Measurements from ENCODE around the gene PRRT4.
A peak's percentile ranks its signal among the peaks of the same experiment; 100 is the strongest.

The PRRT4 gene

GRCh38 chr7:128407233-128407589 lies 45.7 kb upstream of the PRRT4 start (continued):
- TF ChIP-seq OSR1 (CRISPR knock-in tag; IDR thresholded peaks at IDR 0.05): no peak
- no peak for TF ChIP-seq PPARA (CRISPR knock-in tag; IDR thresholded peaks at IDR 0.05; ENCODE audit: borderline replicate concordance)
- no peak for TF ChIP-seq CSDC2 (CRISPR knock-in tag; IDR thresholded peaks at IDR 0.05)

DNA sequence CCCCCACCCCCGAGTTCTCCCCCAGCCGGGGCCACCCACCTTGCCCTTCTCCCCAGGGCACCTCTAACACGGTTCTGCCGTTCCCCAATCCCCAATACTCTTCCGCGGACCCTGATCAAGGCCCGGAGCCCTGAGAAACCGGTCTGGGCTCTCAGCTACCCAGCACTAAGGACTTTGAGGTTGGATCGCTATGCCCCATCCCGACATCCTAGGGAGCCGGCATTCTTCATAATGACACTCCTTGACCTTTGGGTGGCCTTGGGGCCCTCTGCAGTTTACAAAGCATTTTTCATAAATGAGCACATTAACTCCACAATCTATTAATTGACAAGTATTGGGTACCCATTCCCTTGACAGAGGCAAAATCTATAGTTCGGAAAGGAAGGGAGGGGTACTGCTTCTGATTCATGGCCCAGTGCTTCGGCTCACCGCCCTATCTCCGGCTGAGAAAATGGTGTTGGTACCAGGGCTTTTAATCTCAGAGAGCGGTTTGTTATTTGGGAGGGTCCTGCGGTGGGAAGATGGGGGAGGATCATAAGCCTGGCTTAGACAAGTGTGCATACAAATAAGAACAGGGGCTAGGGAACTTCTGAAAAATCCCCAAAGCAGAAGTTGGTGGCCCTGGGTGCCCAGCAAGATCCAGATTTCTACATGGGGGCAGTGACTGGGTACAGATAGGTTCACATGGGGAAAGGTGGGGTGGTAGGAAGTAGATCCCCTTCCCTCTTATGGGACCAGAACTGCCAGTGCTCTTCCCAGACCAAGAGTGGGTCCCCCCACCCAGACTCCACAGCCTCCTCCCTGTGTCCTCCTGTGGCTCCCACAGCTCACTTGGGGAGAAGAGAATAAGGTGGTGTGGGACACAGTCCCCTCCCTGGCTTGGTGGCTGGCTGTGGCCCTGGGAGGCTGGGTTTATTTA lies 45.1 kb upstream of the PRRT4 start:
- TF ChIP-seq SNAI2 (CRISPR knock-in tag; IDR thresholded peaks at IDR 0.05) (no peak), RARB (CRISPR knock-in tag; IDR thresholded peaks at IDR 0.05) (no peak), ZC3H10 (CRISPR knock-in tag; IDR thresholded peaks at IDR 0.05) (no peak), GLIS3 (CRISPR knock-in tag; IDR thresholded peaks at IDR 0.05) (no peak), OSR1 (CRISPR knock-in tag; IDR thresholded peaks at IDR 0.05) (no peak), ZNF8 (CRISPR knock-in tag; IDR thresholded peaks at IDR 0.05) (no peak), TSHZ2 (CRISPR knock-in tag; IDR thresholded peaks at IDR 0.05) (no peak), ZFP3 (CRISPR knock-in tag; IDR thresholded peaks at IDR 0.05) (no peak), ZNF70 (CRISPR knock-in tag; IDR thresholded peaks at IDR 0.05) (no peak), ZFP30 (CRISPR knock-in tag; IDR thresholded peaks at IDR 0.05) (no peak), ESRRG (CRISPR knock-in tag; IDR thresholded peaks at IDR 0.05) (no peak), ZNF565 (CRISPR knock-in tag; conservative IDR thresholded peaks at IDR 0.05; ENCODE audit: low read depth) (no peak), CSDC2 (CRISPR knock-in tag; IDR thresholded peaks at IDR 0.05) (no peak), BACH2 (CRISPR knock-in tag; IDR thresholded peaks at IDR 0.05; ENCODE audit: borderline replicate concordance) (no peak), ISL1 (CRISPR knock-in tag; IDR thresholded peaks at IDR 0.05) (no peak), TOX (CRISPR knock-in tag; IDR thresholded peaks at IDR 0.05; ENCODE audit: borderline replicate concordance) (no peak)
- TF ChIP-seq, protein P1, sequence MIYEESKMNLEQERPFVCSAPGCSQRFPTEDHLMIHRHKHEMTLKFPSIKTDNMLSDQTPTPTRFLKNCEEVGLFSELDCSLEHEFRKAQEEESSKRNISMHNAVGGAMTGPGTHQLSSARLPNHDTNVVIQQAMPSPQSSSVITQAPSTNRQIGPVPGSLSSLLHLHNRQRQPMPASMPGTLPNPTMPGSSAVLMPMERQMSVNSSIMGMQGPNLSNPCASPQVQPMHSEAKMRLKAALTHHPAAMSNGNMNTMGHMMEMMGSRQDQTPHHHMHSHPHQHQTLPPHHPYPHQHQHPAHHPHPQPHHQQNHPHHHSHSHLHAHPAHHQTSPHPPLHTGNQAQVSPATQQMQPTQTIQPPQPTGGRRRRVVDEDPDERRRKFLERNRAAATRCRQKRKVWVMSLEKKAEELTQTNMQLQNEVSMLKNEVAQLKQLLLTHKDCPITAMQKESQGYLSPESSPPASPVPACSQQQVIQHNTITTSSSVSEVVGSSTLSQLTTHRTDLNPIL (CRISPR knock-in tag; IDR thresholded peaks at IDR 0.05; ENCODE audit: low read depth): no peak
- TF ChIP-seq, protein P2, sequence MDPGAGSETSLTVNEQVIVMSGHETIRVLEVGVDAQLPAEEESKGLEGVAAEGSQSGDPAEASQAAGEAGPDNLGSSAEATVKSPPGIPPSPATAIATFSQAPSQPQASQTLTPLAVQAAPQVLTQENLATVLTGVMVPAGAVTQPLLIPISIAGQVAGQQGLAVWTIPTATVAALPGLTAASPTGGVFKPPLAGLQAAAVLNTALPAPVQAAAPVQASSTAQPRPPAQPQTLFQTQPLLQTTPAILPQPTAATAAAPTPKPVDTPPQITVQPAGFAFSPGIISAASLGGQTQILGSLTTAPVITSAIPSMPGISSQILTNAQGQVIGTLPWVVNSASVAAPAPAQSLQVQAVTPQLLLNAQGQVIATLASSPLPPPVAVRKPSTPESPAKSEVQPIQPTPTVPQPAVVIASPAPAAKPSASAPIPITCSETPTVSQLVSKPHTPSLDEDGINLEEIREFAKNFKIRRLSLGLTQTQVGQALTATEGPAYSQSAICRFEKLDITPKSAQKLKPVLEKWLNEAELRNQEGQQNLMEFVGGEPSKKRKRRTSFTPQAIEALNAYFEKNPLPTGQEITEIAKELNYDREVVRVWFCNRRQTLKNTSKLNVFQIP (CRISPR knock-in tag; IDR thresholded peaks at IDR 0.05; ENCODE audit: borderline replicate concordance, low read depth): no peak
- TF ChIP-seq, protein P3, sequence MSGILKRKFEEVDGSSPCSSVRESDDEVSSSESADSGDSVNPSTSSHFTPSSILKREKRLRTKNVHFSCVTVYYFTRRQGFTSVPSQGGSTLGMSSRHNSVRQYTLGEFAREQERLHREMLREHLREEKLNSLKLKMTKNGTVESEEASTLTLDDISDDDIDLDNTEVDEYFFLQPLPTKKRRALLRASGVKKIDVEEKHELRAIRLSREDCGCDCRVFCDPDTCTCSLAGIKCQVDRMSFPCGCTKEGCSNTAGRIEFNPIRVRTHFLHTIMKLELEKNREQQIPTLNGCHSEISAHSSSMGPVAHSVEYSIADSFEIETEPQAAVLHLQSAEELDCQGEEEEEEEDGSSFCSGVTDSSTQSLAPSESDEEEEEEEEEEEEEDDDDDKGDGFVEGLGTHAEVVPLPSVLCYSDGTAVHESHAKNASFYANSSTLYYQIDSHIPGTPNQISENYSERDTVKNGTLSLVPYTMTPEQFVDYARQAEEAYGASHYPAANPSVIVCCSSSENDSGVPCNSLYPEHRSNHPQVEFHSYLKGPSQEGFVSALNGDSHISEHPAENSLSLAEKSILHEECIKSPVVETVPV (CRISPR knock-in tag; IDR thresholded peaks at IDR 0.05): no peak
- ATAC-seq: no peak

GRCh38 chr7:128405471-128406313 lies 44.2 kb upstream of the PRRT4 start:
- no peak for TF ChIP-seq TCF4 (CRISPR knock-in tag; IDR thresholded peaks at IDR 0.05; ENCODE audit: borderline replicate concordance)
- no peak for TF ChIP-seq ZNF565 (CRISPR knock-in tag; conservative IDR thresholded peaks at IDR 0.05; ENCODE audit: low read depth)
- TF ChIP-seq PPARA (CRISPR knock-in tag; IDR thresholded peaks at IDR 0.05; ENCODE audit: borderline replicate concordance): no peak
- TF ChIP-seq GLIS3 (CRISPR knock-in tag; IDR thresholded peaks at IDR 0.05): 0 out of 2 replicates have a peak, but pooled peaks have one; percentile 25
- TF ChIP-seq BACH2 (CRISPR knock-in tag; IDR thresholded peaks at IDR 0.05; ENCODE audit: borderline replicate concordance): no peak
- TF ChIP-seq, protein P2 (CRISPR knock-in tag; IDR thresholded peaks at IDR 0.05; ENCODE audit: borderline replicate concordance, low read depth): no peak
- no peak for TF ChIP-seq SNAI2 (CRISPR knock-in tag; IDR thresholded peaks at IDR 0.05)
- peak; percentile 26; the same call in 1 of the 2 replicates for TF ChIP-seq TSHZ2 (CRISPR knock-in tag; IDR thresholded peaks at IDR 0.05)
- TF ChIP-seq, protein P3 (CRISPR knock-in tag; IDR thresholded peaks at IDR 0.05): no peak
- no peak for TF ChIP-seq RARB (CRISPR knock-in tag; IDR thresholded peaks at IDR 0.05)
- no peak for ATAC-seq

Measured in SK-N-SH treated with all-trans-retinoic acid at 6 μM for 48 hours (cell line).